KBM-7 (cell line): ENCODE results near the gene WNT1.

ENCODE experiments used
- DNase-seq: peaks from one replicate; pipeline ENCODE4 v3.0.0-alpha.2; 2015
- in situ Hi-C: fragments of 300-500 bp; cut with MboI; formaldehyde crosslinking; loops from 2 replicates; pipeline ENCODE4 v1.14.3; 2020; ENCODE audit warnings: low sequenced_read_pairs, low pct_unique_long_range_greater_than_20kb, mixed read lengths

Gene WNT1

DNA sequence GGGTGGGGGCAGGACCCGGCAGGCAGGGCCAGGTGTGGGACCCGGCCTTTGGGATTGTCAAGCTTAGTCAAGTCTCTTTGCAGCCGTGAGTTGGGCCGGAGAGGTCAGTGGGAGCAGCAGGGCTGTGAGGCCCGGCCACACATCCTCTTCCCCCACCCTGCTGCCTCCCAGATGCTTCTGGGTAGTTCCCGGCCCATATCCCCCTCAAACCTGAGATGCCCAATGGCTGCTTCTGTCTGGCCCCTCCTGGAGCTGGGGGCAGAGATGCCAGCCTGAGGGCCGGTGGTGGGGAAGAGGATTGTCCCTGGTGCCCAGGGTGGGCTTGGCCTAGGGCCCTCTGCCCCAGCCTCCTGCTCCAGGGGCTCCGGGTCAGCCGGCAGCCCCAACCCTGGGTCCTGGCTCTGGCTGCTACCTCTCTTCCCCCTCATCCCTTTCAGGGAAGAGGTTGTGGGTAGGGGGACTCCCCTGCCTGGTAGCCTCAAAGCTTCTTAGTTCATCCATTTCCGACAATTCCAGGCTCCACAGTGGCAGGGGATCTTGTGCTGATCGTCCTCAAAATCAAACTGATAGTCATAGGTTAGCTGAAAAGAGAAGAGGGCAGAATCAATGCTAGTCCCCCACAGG lies 43.3 kb downstream of the WNT1 start:
- no peak for DNase-seq
- in situ Hi-C loops: no loop called here

GRCh38 chr12:49022558-49023178 lies 44.5 kb downstream of the WNT1 start:
- in situ Hi-C loops: no loop called here

DNA sequence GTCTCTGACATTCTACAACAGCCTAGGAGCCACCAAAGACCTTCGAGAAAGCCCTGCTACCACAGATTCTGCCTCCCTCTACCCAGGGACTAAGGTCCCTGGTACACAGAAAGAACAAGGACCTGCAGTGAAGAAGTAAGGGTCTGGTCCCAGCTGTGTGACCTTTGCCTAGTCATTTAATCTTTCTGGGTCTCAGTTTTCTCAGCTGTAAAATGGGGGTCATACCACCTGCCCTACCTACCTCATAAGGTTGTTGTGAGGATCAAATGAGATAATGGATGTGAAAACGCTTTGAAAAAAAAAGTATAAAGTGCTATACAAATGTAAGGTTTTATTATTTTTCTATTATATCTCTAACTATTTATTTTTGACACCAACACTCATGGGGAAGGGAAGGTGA lies 45.7 kb downstream of the WNT1 start:
- in situ Hi-C loops: no loop called here
- DNase-seq: no peak

More at GRCh38 chr12:49022558-49023178, 44.5 kb downstream of the WNT1 start:
- no peak for DNase-seq

DNA sequence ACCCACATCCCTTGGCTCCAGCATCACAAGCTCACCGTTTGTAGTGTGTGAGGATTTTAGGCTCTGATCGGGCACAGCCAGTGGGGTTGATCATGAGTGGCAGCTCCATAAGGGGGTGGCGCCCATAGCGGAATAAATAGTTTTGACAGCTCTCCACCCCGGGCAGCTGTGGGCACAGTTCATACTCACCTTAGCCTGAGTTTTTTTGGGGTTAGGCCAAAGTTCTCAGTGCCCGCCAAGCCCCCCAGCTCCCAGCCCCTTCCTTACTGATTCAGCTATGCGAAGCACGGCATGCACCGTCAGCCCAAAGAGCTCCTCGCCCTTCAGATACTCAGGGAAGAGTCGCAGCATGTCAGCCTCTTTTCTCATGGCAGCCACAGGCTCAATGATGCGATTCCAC lies 46.4 kb downstream of the WNT1 start:
- no peak for DNase-seq
- in situ Hi-C loops: no loop called here

DNA sequence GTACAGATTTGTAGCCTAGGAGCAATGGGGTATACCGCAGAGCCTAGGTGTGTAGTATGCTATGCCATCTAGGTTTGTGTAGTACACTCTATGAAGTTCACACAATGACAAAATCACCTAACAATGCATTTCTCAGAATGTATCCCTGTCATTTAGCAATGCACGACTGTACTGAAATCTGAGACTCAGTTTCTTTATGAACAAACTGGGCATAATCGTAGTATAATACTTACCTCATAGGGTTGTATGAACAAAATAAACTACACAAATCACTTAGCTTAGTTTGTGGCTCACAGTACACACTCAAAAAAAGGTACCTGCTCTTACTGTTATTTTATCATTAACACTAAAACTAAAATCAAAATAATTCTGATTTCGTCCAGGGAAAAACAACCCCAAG lies 47.3 kb downstream of the WNT1 start:
- DNase-seq: no peak
- in situ Hi-C loops: no loop called here

DNA sequence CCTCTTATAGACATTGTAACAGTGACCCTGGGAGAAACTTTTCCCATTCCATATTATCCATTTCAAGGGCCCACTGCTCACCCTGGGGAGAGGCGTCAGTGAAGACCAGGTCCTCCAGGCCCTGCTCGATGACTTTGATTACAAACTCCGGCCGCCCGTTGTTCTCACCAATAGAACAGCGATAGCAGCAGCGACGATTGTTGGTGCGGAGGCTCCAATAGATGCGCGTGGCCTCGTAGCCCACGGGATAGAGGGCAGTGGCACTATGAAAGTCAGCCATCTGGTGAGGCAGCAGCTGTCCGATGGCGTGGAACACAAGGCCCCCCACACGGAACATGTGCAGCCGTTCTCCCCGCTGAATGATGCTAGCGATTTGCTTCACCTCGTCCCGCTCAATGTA lies 48.0 kb downstream of the WNT1 start:
- in situ Hi-C loops: no loop called here
- DNase-seq: no peak

DNA sequence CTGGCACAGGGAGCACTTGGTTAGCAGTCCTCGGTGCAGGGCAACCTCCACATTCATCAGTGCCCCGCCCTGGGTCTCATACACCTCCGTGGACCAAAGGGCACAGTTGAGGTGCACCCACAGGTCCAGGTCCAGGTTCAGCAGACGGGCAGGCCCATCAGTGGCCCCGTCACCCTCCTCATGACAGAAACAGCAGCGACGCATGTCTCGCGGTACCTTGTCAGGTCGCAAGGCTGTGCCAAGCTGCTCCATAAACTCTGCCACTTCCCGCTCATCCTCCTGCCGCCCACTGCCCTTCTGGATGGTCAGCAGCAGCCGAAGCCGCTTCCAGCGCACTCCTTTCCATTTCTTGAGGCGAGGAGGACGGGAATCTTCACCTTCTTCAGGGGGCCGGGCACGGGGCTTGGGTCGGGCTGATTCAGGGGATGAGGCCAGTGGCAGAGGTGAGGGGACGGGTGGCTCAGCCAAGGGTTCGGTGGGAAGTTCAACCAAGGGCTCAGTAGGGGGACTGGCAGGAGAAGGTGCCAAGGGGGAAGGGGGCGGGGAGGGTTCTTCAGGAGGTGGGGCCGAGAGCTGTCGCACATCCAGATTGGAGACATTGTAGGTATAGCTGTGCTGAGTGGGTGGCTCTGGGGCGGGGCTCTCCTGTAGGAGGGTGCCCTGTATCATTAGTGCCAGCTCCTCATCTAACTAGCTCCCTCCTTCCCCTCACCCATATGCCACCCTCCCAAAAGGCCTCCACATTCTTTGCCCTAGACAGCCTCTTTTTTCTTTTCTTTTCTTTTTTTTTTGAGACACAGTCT lies 48.8 kb downstream of the WNT1 start:
- in situ Hi-C loops: no loop called here

GRCh38 chr12:49027846-49028555 lies 49.9 kb downstream of the WNT1 start:
- in situ Hi-C loops: no loop called here
- DNase-seq: no peak

More for the DNA sequence above, 48.8 kb downstream of the WNT1 start:
- DNase-seq: no peak

GRCh38 chr12:49028666-49029275 lies 50.6 kb downstream of the WNT1 start:
- no peak for DNase-seq
- in situ Hi-C loops: no loop called here

- in situ Hi-C loops: no loop called here
- no peak for DNase-seq
These were observed 52.0 kb downstream of the WNT1 start for GRCh38 chr12:49030119-49030518.

GRCh38 chr12:49030714-49031572 lies 52.8 kb downstream of the WNT1 start:
- in situ Hi-C loops: no loop called here
- no peak for DNase-seq

DNA sequence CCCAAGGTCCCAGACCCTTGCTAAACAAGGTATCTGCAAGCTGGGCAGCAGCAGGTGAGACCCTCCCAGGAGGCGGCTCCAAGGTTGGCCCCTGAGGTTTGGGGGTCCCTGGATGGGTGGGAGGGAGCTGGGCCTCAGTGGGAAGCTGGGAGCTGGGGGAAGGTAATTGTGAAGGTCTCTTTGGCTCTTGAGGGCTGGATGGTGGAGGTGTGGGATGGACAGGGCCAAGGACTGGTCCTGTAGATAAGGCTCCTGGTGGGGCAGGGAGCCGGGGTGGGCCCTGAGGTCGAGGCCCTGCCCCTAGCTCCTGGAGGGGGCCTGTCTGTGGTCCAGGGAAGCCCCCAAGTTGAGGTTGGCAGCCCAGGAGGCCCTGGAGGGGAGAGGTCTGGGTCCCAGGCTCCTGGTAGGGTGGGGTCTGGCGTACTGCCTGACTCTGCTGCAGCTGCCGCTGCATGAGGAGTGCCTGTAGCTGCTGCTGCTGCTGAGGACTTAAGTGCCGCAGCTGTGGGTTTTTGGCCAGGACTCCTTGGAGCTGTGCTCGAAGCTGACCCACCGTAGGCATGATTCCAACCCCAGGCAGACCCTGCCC lies 53.5 kb downstream of the WNT1 start:
- DNase-seq: no peak
- in situ Hi-C loops: no loop called here
